GM12875 (cell line): ENCODE data around the gene C12orf42.
"Not testable (repeated sequence)": the region's sequence is repeated elsewhere in the genome, so short reads cannot be mapped to it uniquely, and the experiment has no call there.

Experiments used
- H3K4me3 ChIP-seq: one replicate; pipeline ENCODE4 v1.5.1; 2011; ENCODE audit warnings: low read depth, low read length, control low read depth
- CTCF ChIP-seq: IDR thresholded peaks from 2 replicates; pipeline ENCODE4 v1.5.1; 2011; ENCODE audit warnings: low read depth, mild to moderate bottlenecking, control low read depth, inconsistent platforms, low read length, moderate library complexity, borderline replicate concordance; ENCODE audit not compliant: insufficient read depth

The C12orf42 gene

GRCh38 chr12:103444983-103445382, 50.8 kb downstream of the C12orf42 start:
- H3K4me3 ChIP-seq, result no peak overlapping the region
- TF ChIP-seq CTCF, result no peak

- H3K4me3 ChIP-seq, result no peak overlapping the region
- no peak for TF ChIP-seq CTCF
Measured at GRCh38 chr12:103442822-103443221, 52.9 kb downstream of the C12orf42 start.

- H3K4me3 ChIP-seq, result no peak overlapping the region
- no peak for TF ChIP-seq CTCF
Measured at GRCh38 chr12:103442182-103442555, 53.6 kb downstream of the C12orf42 start.

GRCh38 chr12:103441437-103442181, 54.2 kb downstream of the C12orf42 start:
- TF ChIP-seq CTCF, result no peak
- peak overlapping the region; percentile 2 for H3K4me3 ChIP-seq

GRCh38 chr12:103434165-103435105, 61.3 kb downstream of the C12orf42 start:
- H3K4me3 ChIP-seq, result not testable (repeated sequence)

- no peak for TF ChIP-seq CTCF
- H3K4me3 ChIP-seq, result no peak overlapping the region
Measured at GRCh38 chr12:103431950-103432349, 63.8 kb downstream of the C12orf42 start.

- TF ChIP-seq CTCF, result no peak
- no peak overlapping the region for H3K4me3 ChIP-seq
Measured at GRCh38 chr12:103431387-103431786, 64.4 kb downstream of the C12orf42 start.

GRCh38 chr12:103425674-103426073, 70.1 kb downstream of the C12orf42 start:
- not testable (repeated sequence) for H3K4me3 ChIP-seq

- not testable (repeated sequence) for H3K4me3 ChIP-seq
Measured at GRCh38 chr12:103424849-103425586, 70.8 kb downstream of the C12orf42 start.
